HG02943 (cell line): ENCODE data around the gene IL15RA.
"Not testable (repeated sequence)": the region's sequence is repeated elsewhere in the genome, so short reads cannot be mapped to it uniquely, and the experiment has no call there.

Source experiments
- ATAC-seq: cut with Tn5 transposase; IDR thresholded peaks from one replicate; pipeline ENCODE4 v1.9.1; 2021; ENCODE audit warnings: mild to moderate bottlenecking, low read depth, moderate library complexity; ENCODE audit not compliant: unreplicated experiment

Gene IL15RA

DNA sequence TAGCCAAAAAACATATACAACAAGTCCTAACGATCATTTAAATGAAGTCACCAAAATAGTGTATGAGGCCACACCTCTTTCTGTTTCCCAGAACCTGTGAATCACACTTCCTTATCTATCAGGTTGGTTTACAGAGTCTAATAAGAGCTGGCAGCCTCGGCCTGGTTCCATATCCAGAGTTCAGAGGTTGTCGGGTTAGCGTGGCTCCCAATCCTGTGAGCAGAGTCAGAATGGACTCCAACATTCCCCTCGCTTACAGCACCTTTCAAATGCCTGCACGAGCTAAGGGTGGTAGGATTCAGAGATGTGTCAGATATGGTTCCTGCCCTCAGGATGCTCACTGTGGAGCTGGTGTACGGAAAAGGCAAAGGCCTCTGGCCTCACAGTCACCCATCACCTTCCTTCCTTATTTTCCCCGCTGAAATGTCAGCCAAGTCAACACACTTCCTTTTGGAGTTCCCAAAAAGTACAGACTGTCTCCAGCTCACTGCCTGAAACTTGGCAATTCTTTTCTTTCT, 6.0 kb downstream of the IL15RA start:
- no peak for ATAC-seq

DNA sequence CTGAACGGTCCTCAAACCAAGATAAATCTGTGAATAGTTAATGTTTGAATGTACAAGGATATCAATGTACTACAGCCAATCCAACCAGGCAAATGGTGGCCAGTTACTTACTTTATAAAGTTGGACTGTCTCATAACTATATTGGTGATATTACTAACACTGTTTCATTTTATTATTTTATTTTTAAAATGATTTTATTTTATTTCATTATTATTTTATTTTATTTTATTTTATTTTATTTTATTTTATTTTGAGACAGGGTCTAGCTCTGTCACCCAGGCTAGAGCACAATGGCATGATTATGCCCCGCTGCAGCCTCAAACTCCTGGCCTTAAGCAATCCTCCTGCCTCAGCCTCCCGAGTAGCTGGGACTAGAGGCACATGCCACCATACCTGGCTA, 6.8 kb downstream of the IL15RA start:
- ATAC-seq, result no peak

DNA sequence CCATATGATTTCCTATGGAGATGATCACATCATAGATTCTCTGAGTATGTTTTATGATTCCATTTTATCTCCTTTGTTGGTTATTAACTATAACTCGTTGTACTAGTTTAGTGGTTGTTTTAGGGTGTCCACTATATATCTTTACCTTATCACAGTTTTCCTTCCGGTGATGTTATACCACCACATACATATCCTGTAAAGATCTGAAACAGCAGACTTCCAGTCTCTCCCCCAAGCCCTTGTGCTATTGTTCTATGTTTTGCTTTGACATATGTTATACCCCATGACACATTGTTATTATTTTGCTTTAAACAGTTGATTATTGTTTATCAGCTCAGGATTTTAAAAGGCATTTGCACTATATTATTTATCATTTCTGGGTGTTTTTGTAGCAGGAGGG, 7.3 kb downstream of the IL15RA start:
- no peak for ATAC-seq

DNA sequence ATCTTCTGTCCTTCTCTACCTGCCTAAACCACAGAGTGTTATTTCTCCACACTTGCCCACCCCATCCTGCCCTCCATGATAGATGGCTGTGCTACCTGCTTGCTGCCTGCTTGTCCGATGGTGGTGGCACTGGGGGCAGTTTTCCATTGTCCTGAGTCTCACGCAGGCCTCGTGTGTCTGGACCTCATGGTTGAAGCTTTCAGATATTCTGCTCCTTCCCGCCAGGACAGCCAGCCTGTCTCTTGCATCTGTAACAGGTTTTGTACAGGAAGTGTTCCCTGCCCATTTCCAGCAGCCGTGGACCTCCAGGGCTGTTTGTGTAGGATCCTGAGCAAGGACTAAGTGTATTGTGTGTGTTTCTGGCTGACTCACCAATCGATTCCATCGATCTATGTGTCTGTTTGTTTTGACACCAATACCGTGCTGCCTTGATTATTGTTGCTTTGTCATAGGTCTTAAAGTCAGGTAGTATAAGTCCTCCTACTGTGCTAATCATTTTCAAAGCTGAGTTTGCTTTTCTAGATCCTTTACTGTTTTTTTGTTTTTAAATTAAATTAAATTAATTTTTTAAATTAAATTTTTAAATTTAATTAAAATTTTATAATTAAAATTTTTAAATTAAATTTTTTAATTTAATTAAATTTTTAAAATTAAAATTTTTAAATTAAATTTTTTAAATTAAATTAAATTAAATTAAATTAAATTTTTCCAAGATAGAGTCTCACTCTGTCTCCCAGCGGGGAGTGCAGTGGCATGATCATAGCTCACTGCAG, 8.5 kb downstream of the IL15RA start:
- no peak for ATAC-seq

DNA sequence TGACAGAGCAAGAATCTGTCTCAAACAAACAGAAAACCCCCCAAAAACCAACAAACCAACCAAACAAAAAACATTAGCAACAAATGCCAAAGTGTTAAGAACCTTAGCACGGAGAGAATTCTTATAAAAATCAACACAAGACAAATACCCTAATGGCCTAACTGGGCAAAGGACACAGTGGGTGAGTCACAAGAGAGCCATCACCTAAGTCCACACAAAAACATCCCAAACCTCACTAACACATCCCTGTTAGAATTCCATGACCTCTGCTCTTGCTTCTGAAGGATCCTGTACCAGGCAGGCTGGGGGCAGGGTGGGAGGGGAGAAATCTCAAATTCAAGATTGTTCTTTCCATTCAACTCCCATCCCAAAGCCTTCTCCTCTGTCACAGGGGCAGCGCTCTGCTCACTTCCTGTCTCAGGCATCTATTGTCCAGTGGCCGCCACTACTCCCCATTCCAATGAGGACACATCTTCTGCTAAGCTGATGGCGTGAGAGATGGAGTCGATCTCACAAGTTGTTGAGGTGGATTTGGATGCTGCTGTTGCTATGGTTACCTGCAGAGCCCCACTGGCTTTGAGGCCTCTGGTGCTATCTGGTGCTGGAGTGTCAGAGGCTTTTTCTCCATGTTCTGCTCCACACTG, 9.2 kb downstream of the IL15RA start:
- ATAC-seq, result no peak

DNA sequence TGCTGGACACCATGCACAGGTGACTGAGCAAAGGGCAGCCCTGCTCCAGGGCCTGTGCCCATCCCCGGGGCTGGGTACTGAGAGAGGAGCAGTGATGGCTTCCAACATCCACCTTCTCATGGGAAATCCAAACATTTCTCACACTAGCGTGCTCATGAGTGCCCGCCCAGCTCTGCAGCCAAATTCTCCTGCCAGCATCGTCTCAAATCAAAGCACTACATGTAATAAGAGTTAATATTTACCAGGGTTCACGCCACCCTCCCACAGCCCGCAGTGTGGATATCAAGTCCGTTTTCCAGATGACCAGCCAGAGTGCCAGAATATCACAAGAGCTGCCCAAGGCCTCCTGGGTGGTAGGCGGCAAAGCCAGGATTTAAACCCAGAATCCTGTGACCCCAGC, 12.1 kb downstream of the IL15RA start:
- no peak for ATAC-seq

DNA sequence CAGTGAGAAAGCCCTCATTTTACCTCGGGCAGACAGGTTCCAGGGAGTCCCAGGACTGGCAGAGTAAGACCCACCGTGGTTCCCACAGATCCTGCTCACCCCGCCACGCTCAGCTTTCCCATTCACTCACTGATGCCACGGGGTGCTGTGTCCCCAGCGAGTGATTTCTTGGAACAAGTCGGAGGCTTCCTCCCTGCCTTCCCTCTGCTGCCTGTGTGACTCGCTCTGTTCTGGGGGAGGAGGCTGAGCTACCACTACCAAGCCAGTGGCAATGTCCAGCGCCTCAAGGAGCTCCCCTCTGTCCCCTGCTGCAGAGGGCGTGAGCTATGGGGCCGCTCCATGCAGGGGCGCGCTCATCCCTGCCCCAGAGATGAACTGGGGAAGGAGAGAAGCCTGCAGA, 12.6 kb downstream of the IL15RA start:
- no peak for ATAC-seq

DNA sequence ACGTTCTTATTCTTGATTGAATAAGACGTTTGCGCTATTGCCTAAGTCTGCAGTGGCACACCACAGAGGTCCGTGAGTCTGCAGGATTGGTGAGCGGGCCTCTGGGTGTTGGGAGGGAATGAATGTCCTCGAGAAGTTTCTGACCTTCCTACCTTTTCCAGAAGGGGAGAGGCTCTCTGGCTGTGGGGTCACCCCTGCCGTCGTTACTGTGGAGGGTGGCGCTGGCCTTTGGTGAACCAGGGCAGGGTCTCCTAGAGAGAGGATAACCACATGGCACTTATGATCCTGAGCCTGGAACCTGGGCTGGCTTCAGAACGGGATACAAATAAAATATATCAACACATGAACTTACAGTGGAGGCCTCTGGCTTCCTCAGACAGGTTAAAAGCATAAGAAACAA, 13.8 kb downstream of the IL15RA start:
- no peak for ATAC-seq

DNA sequence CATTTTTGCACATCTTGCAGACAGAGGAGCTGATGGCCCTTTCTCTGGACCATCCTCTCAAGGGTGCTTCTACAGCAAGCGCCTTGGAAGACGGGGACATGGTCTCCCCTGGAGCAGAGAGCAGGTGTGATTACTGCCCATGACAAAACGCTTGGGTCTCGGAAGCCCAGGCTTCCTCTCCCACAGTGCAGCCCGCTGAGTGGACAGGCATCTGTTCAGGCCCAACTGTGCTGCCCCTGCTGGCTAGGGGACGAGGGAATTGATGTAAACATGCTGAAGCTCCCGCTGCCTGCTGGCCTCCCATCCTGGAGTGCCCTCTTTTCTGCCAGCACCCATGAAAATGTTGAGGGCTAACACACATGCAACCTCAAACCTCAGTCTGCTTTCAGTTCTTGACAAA, 14.3 kb downstream of the IL15RA start:
- ATAC-seq, result no peak

DNA sequence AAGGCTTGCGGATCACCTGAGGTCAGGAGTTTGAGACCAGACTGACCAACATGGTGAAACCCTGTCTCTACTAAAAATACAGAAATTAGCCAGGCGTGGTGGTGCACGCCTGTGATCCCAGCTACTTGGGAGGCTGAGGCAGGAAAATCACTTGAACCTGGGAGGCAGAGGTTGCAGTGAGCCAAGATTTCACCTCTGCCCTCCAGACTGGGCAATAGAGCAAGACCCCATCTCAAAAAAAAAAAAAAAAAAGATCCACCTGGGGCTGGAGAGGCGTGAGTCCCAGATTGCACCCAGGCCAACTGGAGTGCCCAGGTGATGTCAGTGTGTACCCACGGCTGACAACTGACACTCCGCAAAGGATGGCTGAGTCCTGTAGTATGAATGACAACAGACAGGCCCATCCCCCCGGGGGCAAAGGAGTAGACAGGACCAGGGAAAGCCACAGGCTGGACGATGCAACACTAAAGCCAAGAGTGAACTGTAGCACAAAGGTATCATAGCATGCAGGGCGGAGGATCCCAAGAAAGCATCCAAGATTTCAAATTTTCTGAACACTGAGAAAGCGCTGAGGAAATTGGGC, 14.9 kb downstream of the IL15RA start:
- ATAC-seq, result not testable (repeated sequence)

DNA sequence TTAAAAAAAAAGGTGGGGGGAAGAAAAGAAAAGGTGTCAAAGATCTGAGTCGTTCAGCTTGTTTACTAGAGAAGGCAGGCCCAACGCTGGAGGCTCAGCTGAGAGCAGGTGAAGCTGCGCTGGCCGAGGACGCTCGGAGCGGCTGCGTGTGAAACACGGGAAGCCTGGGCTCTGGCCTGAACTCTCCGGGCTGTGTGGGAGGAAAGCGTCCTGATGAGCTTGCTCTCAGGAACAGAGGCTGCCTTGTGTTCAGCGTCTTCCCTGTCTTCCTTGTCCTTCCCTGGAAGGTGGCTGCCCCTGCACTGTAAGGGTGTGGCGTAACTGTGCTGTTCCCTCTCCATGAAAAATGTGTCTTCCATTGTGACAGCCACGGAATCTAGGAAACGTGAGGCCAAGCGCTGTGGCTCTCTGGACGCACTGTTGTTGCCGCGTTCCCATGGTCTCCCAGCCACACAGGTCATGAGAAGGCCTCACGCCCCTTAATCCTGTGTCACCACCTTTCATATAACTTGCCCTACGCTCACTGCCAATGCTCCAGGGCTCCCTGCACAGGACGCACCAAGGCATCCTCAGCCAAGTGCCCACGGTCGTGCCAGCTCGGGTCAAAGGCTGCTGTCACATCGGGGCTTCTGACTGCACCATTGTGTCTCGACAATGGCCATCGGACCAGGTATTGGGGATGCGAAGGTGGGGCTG, 15.8 kb downstream of the IL15RA start:
- ATAC-seq, result no peak

DNA sequence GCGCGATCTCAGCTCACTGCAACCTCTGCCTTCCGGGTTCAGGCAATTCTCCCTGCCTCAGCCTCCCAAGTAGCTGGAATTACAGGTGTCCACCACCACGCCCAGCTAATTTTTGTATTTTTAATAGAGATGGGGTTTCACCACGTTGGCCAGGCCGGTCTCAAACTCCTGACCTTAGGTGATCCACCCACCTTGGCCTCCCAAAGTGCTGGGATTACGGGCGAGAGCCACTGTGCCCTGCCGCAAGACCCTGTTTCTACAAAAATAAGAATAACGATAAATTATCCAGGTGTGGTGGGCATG, 16.4 kb downstream of the IL15RA start:
- not testable (repeated sequence) for ATAC-seq

DNA sequence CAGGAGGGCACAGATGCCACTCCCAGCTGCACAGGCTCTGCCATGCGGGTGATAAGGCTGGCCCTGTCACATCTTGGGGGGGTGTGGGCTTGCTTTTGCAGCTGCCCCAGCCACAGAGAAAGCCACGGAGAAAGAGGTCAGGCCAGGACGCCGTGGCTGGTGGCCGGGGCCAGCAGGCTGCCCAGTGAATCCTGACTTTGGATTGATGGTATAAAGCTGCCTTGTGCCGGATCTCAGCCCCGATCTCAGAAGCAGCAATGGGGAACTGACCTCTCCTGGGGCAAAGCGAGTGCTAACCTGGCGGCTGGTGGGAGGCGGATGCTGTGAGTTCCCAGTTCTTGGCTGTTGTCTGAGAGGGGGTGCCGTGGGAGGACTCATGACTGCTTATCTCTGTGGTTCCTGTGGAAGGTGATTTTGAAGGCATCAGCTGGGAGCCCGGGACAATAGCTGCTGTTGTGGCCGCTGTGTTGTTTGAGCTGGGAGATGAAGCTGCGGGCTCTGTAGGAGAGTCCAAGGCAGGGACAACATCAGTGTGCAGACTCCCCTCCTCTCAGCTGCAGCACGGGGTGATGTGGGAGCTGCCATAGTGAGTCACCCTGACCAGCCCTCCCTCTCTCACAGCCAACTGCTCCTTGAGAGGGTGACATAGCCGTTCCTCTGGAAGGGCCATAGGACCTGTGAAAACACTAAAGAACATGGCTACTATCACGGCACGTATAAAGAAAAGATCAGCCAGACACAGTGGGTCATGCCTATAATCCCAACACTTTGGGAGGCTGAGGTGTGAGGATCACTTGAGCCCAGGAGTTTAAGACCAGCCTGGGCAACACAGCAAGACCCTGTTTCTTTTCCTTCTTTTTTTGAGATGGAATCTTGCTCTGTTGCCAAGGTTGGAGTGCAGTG, 17.0 kb downstream of the IL15RA start:
- no peak for ATAC-seq

DNA sequence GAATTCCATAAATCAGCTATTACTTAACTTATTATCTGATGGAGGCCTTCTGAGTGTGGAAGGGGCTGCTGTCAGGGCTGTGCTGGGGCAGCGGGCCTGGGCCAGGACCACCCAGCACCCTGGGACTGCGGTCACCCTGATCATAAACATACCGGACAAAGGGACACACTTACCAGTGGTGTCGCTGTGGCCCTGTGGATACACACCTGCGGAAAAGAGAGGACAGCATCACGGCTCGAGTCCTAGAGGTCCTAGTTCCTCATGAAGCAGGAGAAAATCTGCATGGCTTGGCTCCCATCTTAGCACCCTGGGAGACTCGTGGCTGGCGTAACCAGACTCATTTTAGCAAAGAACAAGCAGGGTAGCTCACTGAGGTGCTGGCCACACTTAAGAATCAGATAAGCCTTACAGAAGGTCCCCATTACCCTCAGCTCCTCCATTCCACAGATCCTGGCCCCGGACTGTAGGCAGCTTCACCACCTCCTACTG, 17.7 kb downstream of the IL15RA start:
- ATAC-seq, result no peak

DNA sequence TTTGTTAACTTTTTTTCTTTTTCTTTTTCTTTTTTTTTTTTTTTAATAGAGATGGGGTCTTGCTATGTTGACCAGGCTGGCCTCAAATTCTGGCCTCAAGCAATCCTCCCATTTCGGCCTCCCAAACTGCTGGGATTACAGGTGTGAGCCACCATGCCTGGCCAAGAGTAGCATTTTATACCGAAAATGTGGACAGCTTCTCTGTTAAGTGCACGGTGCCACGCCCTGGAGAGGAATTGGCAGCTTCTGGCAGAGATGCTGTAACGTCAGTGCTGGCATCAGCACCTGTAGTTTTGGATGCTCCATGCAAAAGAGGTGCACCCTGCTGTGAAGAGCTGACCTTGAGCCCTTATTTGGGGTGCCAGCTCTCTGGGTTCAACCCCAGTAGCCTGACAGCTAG, 18.2 kb downstream of the IL15RA start:
- ATAC-seq, result no peak

DNA sequence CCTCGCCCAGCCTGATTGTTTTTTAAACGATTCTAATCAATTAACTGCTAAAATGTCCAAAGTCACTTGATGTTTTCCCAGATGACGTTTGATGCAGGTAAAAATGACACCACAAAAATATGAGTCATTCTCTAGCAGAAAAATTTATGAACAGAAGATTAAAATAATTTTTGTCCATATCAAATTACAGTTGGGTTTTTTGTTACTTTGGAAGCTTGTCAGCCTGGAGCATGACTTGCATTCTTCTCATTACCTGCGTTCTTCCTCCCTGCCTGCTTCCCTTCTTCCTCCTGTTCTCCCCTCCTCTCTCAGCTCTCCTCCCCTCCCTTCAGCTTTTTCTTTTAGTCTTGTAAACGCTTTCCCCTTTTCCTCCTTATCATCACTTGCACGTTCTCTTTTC, 18.7 kb downstream of the IL15RA start:
- no peak for ATAC-seq

DNA sequence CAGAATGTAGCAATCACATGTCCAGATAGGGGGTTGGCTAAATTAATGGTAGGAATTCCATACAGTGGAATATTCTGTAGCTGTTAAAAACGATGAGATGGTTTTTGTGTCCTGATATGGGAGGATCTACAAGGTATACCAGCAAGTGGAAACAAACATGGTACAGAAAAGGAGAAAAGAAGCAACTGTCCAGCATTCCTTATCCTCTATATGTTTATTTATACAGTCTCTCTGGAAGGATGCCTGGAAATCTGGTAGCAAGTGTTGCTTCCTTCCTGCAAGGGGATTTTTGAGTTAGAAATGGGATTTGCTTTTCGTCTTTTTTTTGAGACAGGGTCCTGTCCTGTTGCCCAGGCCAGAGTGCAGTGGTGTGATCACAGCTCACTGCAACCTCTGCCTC, 19.3 kb downstream of the IL15RA start:
- no peak for ATAC-seq

DNA sequence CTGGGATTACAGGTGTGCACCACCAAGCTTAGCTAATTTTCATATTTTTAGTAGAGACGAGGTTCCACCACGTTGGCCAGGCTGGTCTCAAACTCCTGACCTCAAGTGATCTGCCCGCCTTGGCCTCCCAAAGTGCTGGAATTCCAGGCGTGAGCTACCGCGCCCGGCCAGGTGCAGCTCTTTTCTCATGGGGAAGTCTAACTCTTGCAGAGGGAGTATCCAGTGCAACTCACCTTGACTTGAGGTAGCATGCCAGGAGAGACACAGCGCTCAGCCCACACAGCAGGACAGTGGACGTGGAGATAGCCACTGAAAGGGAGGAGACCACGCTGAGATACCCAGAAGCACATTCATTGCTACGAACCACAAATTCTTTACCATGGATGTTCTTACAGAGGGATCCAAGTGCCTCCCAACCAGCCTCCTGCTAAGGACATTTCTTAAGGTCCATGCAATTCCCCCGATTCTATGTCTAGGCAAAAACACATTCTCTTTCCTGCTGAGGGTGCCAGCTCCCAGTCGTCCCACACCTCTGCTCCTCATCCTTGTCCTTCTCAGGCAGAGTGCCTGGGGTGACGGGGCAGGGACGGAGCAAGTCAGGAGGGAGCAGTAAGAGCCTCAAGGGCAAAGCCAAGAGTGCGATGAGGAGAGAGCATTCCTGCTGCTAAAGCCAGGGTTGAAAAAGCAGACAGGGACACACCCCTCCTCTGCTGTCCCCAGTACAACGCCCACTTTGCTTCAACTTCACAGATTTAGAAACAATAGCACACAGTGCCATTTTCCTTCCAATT, 21.0 kb downstream of the IL15RA start:
- no peak for ATAC-seq

DNA sequence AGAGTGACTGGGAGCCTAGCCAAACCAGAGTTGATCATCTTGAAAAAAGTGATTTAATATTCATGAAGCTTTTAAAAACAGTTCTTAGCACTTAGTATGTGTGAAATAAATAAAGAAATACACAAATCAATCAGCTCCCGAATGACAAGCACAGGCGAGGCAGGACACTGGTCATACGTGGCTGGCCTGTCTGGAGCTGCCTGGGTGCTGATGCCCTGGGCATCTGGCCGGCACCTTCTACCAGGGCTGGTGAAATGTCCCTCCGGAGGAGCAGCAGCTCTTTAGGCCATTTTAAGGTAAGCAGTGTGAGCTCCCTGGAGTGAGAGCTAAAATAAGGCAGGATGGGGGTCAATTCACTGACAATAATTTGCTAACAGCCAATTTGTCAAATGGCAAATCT, 23.7 kb downstream of the IL15RA start:
- ATAC-seq, result no peak
